ENCODE results near the gene STXBP6.
"Not testable (repeated sequence)": the region's sequence is repeated elsewhere in the genome, so short reads cannot be mapped to it uniquely, and the experiment has no call there.

Gene STXBP6

GRCh38 chr14:24944800-24945199 is 105.1 kb downstream of the STXBP6 start:
- no peak for DNase-seq
- CTCF ChIA-PET = no interaction called here
- WGBS (ENCODE audit: insufficient coverage) = 0% methylated on average over 1 of the region's 2 CpGs
- H3K27me3 ChIP-seq (replicated peaks in 2 of 5; ENCODE audit: control insufficient read depth in 4 of 5, insufficient read depth in 5 of 5, low read length in 4 of 5) = no peaks in the 10 kb centered on the region
- no peaks in the 10 kb centered on the region for H3K36me3 ChIP-seq (ENCODE audit: control insufficient read depth in 4 of 4, insufficient read depth in 4 of 4, low read length in 3 of 4)
- no peaks in the 10 kb centered on the region for H3K9me3 ChIP-seq (ENCODE audit: control extremely low read depth in 1 of 5, control insufficient read depth in 4 of 5, insufficient read depth in 2 of 5, low read depth in 1 of 5, low read length in 4 of 5)
- POLR2A ChIA-PET = no interaction called here
- H3K4me1 ChIP-seq (ENCODE audit: control extremely low read depth in 1 of 4, control insufficient read depth in 4 of 4, insufficient read depth in 4 of 4, low read length in 3 of 4) = no peaks in the 10 kb centered on the region
- no peak overlapping the region for H3K4me3 ChIP-seq (ENCODE audit: control insufficient read depth in 1 of 7, extremely low read depth in 1 of 7, insufficient read depth in 4 of 7, low read depth in 2 of 7, low read length in 6 of 7)
- H3K27ac ChIP-seq (ENCODE audit: insufficient read depth in 1 of 2, low read depth in 1 of 2, low read length in 2 of 2, poor library complexity in 1 of 2, severe bottlenecking in 2 of 2) = no peak overlapping the region

- 95% methylated on average over 2 of the region's 3 CpGs for WGBS (ENCODE audit: insufficient coverage)
- Histone ChIP-seq H3K9me3 (ENCODE audit: control extremely low read depth in 1 of 5, control insufficient read depth in 4 of 5, insufficient read depth in 2 of 5, low read depth in 1 of 5, low read length in 4 of 5) (no peaks in the 10 kb centered on the region), H3K4me1 (ENCODE audit: control extremely low read depth in 1 of 4, control insufficient read depth in 4 of 4, insufficient read depth in 4 of 4, low read length in 3 of 4) (no peaks in the 10 kb centered on the region), H3K27ac (ENCODE audit: insufficient read depth in 1 of 2, low read depth in 1 of 2, low read length in 2 of 2, poor library complexity in 1 of 2, severe bottlenecking in 2 of 2) (no peak overlapping the region), H3K4me3 (ENCODE audit: control insufficient read depth in 1 of 7, extremely low read depth in 1 of 7, insufficient read depth in 4 of 7, low read depth in 2 of 7, low read length in 6 of 7) (no peak overlapping the region), H3K27me3 (replicated peaks in 2 of 5; ENCODE audit: control insufficient read depth in 4 of 5, insufficient read depth in 5 of 5, low read length in 4 of 5) (no peaks in the 10 kb centered on the region), H3K36me3 (ENCODE audit: control insufficient read depth in 4 of 4, insufficient read depth in 4 of 4, low read length in 3 of 4) (no peaks in the 10 kb centered on the region)
- ChIA-PET POLR2A (interaction anchor here (0.6 kb wide), 1 partner anchor 125 kb away, joined by 4 read pairs; no protein-coding TSS in a partner anchor), CTCF (interaction anchor here (1.3 kb wide), 1 partner anchor 137 kb away, joined by 3 read pairs; no protein-coding TSS in a partner anchor)
- DNase-seq = no peak
Observed at GRCh38 chr14:24943024-24943423, 106.9 kb downstream of the STXBP6 start.

GRCh38 chr14:24941719-24942118 is 108.2 kb downstream of the STXBP6 start:
- no peak overlapping the region for H3K4me3 ChIP-seq (ENCODE audit: control insufficient read depth in 1 of 7, extremely low read depth in 1 of 7, insufficient read depth in 4 of 7, low read depth in 2 of 7, low read length in 6 of 7)
- H3K36me3 ChIP-seq (ENCODE audit: control insufficient read depth in 4 of 4, insufficient read depth in 4 of 4, low read length in 3 of 4) = no peaks in the 10 kb centered on the region
- no peak overlapping the region for H3K27ac ChIP-seq (ENCODE audit: insufficient read depth in 1 of 2, low read depth in 1 of 2, low read length in 2 of 2, poor library complexity in 1 of 2, severe bottlenecking in 2 of 2)
- no peak for DNase-seq
- no peaks in the 10 kb centered on the region for H3K9me3 ChIP-seq (ENCODE audit: control extremely low read depth in 1 of 5, control insufficient read depth in 4 of 5, insufficient read depth in 2 of 5, low read depth in 1 of 5, low read length in 4 of 5)
- no peaks in the 10 kb centered on the region for H3K27me3 ChIP-seq (replicated peaks in 2 of 5; ENCODE audit: control insufficient read depth in 4 of 5, insufficient read depth in 5 of 5, low read length in 4 of 5)
- 100% methylated on average over 1 of the region's 1 CpG for WGBS (ENCODE audit: insufficient coverage)
- no peaks in the 10 kb centered on the region for H3K4me1 ChIP-seq (ENCODE audit: control extremely low read depth in 1 of 4, control insufficient read depth in 4 of 4, insufficient read depth in 4 of 4, low read length in 3 of 4)
- ChIA-PET POLR2A (no interaction called here), CTCF (interaction anchor here (1.3 kb wide), 1 partner anchor 136 kb away, joined by 3 read pairs; no protein-coding TSS in a partner anchor)

GRCh38 chr14:24940213-24940783 is 109.6 kb downstream of the STXBP6 start:
- Histone ChIP-seq H3K27ac (ENCODE audit: insufficient read depth in 1 of 2, low read depth in 1 of 2, low read length in 2 of 2, poor library complexity in 1 of 2, severe bottlenecking in 2 of 2) (no peak overlapping the region), H3K4me1 (ENCODE audit: control extremely low read depth in 1 of 4, control insufficient read depth in 4 of 4, insufficient read depth in 4 of 4, low read length in 3 of 4) (no peaks in the 10 kb centered on the region), H3K27me3 (replicated peaks in 2 of 5; ENCODE audit: control insufficient read depth in 4 of 5, insufficient read depth in 5 of 5, low read length in 4 of 5) (no peaks in the 10 kb centered on the region), H3K9me3 (ENCODE audit: control extremely low read depth in 1 of 5, control insufficient read depth in 4 of 5, insufficient read depth in 2 of 5, low read depth in 1 of 5, low read length in 4 of 5) (no peaks in the 10 kb centered on the region), H3K36me3 (ENCODE audit: control insufficient read depth in 4 of 4, insufficient read depth in 4 of 4, low read length in 3 of 4) (no peaks in the 10 kb centered on the region), H3K4me3 (ENCODE audit: control insufficient read depth in 1 of 7, extremely low read depth in 1 of 7, insufficient read depth in 4 of 7, low read depth in 2 of 7, low read length in 6 of 7) (no peak overlapping the region)
- DNase-seq = no peak
- CTCF ChIA-PET = interaction anchor here (1.1 kb wide), 1 partner anchor 121 kb away, joined by 3 read pairs; no protein-coding TSS in a partner anchor
- WGBS (ENCODE audit: insufficient coverage) = 100% methylated on average over 2 of the region's 5 CpGs
- POLR2A ChIA-PET = no interaction called here

GRCh38 chr14:24938593-24938992 is 111.4 kb downstream of the STXBP6 start:
- H3K9me3 ChIP-seq (ENCODE audit: control extremely low read depth in 1 of 5, control insufficient read depth in 4 of 5, insufficient read depth in 2 of 5, low read depth in 1 of 5, low read length in 4 of 5) = no peaks in the 10 kb centered on the region
- CTCF ChIA-PET = no interaction called here
- H3K27me3 ChIP-seq (replicated peaks in 2 of 5; ENCODE audit: control insufficient read depth in 4 of 5, insufficient read depth in 5 of 5, low read length in 4 of 5) = no peaks in the 10 kb centered on the region
- 80% methylated on average over 1 of the region's 1 CpG for WGBS (ENCODE audit: insufficient coverage)
- no peak overlapping the region for H3K27ac ChIP-seq (ENCODE audit: insufficient read depth in 1 of 2, low read depth in 1 of 2, low read length in 2 of 2, poor library complexity in 1 of 2, severe bottlenecking in 2 of 2)
- no peak for DNase-seq
- no peaks in the 10 kb centered on the region for H3K4me1 ChIP-seq (ENCODE audit: control extremely low read depth in 1 of 4, control insufficient read depth in 4 of 4, insufficient read depth in 4 of 4, low read length in 3 of 4)
- POLR2A ChIA-PET = interaction anchor here (0.7 kb wide), 1 partner anchor 79 kb away, joined by 8 read pairs; no protein-coding TSS in a partner anchor
- no peak overlapping the region for H3K4me3 ChIP-seq (ENCODE audit: control insufficient read depth in 1 of 7, extremely low read depth in 1 of 7, insufficient read depth in 4 of 7, low read depth in 2 of 7, low read length in 6 of 7)
- H3K36me3 ChIP-seq (ENCODE audit: control insufficient read depth in 4 of 4, insufficient read depth in 4 of 4, low read length in 3 of 4) = no peaks in the 10 kb centered on the region

GRCh38 chr14:24937300-24937699 is 112.6 kb downstream of the STXBP6 start:
- H3K36me3 ChIP-seq (ENCODE audit: control insufficient read depth in 4 of 4, insufficient read depth in 4 of 4, low read length in 3 of 4) = no peaks in the 10 kb centered on the region
- ChIA-PET POLR2A (no interaction called here), CTCF (no interaction called here)
- H3K9me3 ChIP-seq (ENCODE audit: control extremely low read depth in 1 of 5, control insufficient read depth in 4 of 5, insufficient read depth in 2 of 5, low read depth in 1 of 5, low read length in 4 of 5) = no peaks in the 10 kb centered on the region
- no CpG with 5 or more reads among the region's 1 CpG for WGBS (ENCODE audit: insufficient coverage)
- no peak overlapping the region for H3K4me3 ChIP-seq (ENCODE audit: control insufficient read depth in 1 of 7, extremely low read depth in 1 of 7, insufficient read depth in 4 of 7, low read depth in 2 of 7, low read length in 6 of 7)
- no peaks in the 10 kb centered on the region for H3K27me3 ChIP-seq (replicated peaks in 2 of 5; ENCODE audit: control insufficient read depth in 4 of 5, insufficient read depth in 5 of 5, low read length in 4 of 5)
- no peak overlapping the region for H3K27ac ChIP-seq (ENCODE audit: insufficient read depth in 1 of 2, low read depth in 1 of 2, low read length in 2 of 2, poor library complexity in 1 of 2, severe bottlenecking in 2 of 2)
- no peaks in the 10 kb centered on the region for H3K4me1 ChIP-seq (ENCODE audit: control extremely low read depth in 1 of 4, control insufficient read depth in 4 of 4, insufficient read depth in 4 of 4, low read length in 3 of 4)
- DNase-seq = no peak

GRCh38 chr14:24936773-24937172 is 113.2 kb downstream of the STXBP6 start:
- CTCF ChIA-PET; H3K4me3 ChIP-seq (ENCODE audit: control insufficient read depth in 1 of 7, extremely low read depth in 1 of 7, insufficient read depth in 4 of 7, low read depth in 2 of 7, low read length in 6 of 7); H3K36me3 ChIP-seq (ENCODE audit: control insufficient read depth in 4 of 4, insufficient read depth in 4 of 4, low read length in 3 of 4); H3K9me3 ChIP-seq (ENCODE audit: control extremely low read depth in 1 of 5, control insufficient read depth in 4 of 5, insufficient read depth in 2 of 5, low read depth in 1 of 5, low read length in 4 of 5); H3K4me1 ChIP-seq (ENCODE audit: control extremely low read depth in 1 of 4, control insufficient read depth in 4 of 4, insufficient read depth in 4 of 4, low read length in 3 of 4); POLR2A ChIA-PET; DNase-seq; H3K27me3 ChIP-seq (replicated peaks in 2 of 5; ENCODE audit: control insufficient read depth in 4 of 5, insufficient read depth in 5 of 5, low read length in 4 of 5); H3K27ac ChIP-seq (ENCODE audit: insufficient read depth in 1 of 2, low read depth in 1 of 2, low read length in 2 of 2, poor library complexity in 1 of 2, severe bottlenecking in 2 of 2): not testable (repeated sequence)
- no CpG with 5 or more reads among the region's 2 CpGs for WGBS (ENCODE audit: insufficient coverage)
